GM19023 (cell line): ENCODE results near the gene SCAMP3.
"Not testable (repeated sequence)": the region's sequence is repeated elsewhere in the genome, so short reads cannot be mapped to it uniquely, and the experiment has no call there.

Experiments
- ATAC-seq: cut with Tn5 transposase; IDR thresholded peaks from one replicate; pipeline ENCODE4 v1.9.1; 2021; ENCODE audit warnings: mild to moderate bottlenecking, moderate library complexity; ENCODE audit not compliant: unreplicated experiment

The SCAMP3 gene

DNA sequence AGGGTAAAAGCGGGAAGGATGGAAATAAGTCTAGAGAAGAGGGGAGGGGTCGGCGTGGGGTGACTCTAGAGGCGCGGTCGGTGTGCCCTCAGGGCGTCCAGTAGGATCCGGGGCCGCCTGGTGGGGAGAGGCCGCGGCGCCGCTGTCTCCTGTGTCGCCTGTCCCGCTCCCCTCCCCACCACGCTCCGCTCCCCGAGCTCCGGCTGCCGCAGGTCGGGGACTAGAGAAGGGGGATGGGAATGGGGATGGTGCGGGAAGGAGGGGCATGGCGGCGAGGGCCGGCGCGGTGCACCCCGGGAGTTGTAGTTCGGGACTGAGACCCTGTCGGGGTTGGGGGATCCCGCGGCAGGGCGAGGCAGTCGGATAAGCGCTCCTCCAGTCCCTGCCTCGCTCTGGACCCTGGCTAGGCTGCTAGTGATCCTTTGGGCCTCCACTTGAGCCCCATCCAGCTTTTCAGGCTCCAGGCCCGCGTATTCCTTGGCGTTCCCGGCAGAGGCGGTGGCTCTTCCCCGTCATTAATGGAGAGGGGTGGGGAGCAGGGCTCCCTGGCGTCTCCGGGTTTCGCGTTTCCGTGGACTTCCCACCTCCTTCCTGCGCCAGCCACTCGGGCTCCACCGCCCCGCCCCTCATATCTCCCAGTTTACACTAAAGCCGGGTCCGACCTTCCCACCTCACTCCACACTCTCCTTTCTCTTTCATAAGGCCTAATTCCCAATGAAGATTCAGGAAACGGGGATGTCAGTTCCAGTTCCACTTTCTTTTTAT lies 6.7 kb downstream of the SCAMP3 start, which contains the start of gene ENTREP3:
ENTREP3 (minus strand) TSS at position 241 of the 765 bp plus-strand sequence. CDS start 606 bp downstream, outside the sequence.
- peak; percentile 60 for ATAC-seq

DNA sequence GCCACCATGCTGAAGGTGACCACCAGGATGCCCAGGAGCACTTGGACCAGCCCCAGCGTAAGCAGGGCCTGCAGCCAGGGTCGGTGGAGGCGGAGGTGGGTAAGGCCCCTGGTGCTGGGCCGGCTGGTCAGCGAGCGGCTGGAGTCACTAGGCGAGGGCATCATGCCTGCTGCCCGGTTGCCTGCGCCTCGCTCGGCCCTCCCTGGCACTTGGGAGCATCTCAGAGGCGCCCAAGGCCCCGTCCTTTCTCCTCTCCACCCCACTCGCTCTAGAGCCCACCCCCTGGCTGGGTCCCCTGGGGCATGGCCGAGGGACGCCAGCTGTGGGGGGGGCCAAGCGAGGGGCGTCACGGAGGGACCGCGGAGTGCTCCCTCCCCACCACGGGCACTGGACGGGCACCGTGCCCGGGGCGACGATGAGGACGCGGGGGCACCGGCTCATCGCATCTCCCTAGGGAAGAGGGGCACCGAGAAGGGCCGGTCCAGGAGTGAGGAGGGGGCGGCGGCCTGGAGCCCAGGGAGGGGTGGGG lies 7.4 kb downstream of the SCAMP3 start:
- no peak for ATAC-seq

DNA sequence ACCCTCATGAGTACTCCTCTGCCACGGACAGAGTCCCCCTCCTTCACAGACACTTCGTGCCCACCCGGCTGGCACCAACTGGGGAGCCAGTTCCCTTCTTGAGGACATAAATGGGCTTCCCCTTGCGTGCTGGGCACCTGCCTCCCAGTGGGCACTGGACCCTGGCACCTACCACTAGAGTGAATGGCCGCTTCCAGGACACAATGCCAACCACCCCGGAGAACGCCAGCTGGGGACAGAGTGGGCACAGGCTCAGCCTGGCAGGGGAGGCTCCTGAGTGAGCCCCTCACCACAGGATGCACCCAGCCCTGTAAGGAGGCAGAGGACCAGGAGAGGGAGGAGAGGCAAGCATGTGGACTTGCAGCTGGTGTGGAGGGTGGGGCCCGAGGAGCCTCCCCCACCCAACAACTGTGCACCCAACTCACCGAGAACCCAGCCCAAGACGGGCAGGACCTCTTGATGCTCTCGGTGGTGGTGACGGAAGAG lies 7.9 kb downstream of the SCAMP3 start:
- ATAC-seq, result no peak

DNA sequence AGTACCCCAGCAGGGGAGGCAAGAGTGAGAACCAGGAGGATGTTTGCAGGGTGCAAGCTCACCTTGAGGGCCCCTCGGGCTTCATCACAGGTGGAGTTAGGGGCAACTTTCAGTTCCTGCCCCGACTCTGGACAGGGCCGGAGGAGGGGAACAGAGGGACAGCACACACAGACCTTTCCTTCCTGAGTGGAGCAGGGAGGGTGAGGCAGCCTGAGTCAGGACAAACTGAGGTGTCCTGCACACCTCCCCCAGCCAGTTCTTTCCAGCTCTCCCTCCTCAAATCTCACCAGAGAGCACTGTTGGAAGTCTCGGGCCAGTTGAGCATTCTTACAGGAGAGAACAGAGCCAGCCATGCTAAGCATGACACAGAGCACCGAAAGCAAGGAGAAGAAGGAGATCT lies 8.4 kb downstream of the SCAMP3 start:
- no peak for ATAC-seq

DNA sequence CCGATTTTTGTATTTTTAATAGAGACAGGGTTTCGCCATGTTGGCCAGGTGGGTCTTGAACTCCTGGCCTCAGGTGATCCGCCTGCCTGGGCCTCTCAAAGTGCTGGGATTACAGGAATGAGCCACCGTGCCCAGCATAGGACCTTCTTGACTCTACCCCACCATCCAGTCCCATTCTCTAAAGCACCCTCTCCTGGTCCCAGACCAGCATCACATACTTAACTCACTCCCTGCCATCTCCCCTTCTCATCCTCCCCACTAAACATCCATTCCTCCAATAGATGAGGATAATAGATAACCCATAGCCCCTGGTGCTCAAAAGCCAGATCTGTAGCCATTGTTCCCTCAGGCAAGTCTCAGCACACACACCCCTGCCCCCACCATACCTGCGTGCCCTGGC lies 9.0 kb downstream of the SCAMP3 start:
- no peak for ATAC-seq

DNA sequence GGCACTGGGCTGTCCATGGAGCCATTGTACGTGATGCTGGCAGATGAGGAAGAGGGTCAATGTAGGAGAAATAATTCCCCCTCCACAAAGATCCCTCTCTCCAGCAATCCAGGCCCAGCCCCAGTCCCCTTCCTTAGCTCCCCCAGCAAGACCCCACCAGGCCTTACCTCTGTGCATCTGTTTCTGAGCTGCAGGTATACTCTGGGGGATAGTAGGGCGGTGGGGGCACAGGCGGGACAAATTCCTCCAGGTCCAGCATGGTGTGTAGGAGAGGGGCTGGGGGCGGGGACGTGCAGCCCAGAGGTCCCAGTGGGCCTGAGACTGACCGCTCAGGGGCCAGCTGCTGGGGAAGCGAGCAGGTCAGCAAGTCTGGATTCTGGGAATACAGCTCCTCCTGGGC lies 10.6 kb downstream of the SCAMP3 start:
- no peak for ATAC-seq

DNA sequence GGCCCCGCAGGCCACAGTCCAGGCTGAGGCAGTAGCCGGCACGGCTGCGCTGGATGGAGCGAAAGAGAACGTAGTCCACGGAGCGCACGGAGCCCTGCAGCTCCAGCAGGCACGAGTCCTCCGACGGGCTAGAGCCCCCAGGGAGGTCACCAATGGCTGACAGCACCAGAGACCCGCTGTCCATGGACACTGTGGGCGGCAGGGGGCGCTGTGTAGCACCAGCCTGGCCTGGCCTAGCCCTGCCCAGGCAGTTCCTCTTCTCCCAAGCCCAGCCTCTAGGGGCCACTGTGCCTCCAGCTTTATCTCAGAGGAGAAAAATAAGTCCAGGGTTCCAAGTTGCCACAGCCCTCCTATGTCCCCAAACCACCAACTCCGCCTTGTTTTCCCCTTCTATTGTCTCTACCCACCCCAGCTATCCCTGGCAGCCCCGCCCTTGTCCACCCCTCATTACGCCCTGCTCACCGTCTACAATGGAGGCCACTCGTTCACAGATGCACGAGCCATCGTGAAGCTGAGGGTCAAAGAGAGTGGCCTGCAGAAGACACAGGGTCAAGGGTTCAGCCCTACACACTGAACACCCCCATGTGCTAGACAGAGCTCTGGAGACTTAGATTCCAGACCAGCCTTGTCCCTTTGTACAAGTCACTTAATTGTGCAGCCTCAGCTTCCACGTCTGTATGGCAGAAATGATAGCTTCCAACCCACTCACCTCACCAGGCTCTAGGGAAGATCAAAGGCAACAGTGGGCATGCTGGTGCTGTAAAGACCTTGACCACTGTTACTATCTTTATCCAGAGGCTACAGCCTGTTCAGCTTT lies 11.3 kb downstream of the SCAMP3 start:
- peak; percentile 79 for ATAC-seq

DNA sequence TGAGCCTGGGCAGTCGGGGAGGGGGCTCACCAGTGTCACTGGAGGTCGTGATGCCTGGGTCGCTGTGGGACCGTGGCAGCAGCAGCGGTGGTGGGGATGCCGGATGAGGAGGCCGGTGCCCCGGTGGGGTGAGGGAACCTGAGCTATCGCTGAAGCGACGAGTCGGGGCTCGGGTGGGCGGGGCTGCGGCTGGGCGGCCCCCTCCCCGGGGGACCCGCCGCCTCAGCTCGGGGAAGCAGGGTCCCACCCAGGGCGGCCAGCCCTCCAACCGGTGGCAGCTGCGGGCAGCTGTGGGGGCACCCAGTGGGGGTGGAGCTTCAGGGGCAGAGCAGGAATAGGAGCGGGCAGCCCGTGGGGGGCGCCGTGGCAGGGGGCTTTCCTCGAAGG lies 11.9 kb downstream of the SCAMP3 start:
- peak; percentile 14 for ATAC-seq

DNA sequence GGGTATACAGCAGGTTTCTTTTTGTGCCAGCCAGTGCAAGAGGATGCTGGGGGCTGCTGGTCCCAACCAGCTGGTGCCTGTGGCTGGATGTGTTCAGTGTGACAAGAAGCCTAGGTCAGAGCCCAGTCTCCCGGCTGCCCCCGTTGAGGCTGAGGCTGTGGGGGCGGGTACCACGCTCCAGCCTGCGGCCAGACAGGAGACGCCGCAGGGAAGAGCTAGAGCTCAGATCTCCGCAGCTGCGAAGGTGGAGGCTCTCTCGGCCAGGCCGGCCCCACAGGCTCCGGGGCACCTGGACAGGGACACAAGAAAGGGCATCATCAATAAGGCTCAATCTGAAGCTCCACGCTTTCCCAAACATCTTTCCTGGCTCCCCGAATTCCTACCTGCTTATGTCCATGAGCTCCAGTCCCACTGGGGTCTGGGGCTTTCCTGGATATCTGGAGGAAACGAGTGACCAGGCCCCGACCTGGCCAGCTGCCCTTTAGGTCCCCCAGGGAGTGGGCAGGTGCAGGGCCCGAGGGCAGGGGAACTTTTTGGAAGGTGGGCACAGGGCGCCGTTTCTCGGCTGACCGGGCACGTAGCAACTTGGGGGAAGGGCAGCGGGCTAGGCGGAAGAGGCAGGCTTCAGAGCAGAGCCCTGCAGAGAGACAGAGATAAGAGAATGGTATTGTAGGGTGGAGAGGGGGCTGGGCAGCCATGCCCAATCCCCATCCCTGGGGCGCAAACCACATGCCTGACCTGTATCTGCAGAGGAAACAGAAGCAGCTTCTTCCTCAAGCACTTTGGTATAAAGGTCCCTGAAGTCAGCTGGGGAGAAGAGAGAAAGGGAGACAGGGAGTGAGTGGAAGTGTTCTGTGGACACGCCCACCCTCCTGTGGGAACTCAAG lies 14.2 kb downstream of the SCAMP3 start:
- no peak for ATAC-seq

DNA sequence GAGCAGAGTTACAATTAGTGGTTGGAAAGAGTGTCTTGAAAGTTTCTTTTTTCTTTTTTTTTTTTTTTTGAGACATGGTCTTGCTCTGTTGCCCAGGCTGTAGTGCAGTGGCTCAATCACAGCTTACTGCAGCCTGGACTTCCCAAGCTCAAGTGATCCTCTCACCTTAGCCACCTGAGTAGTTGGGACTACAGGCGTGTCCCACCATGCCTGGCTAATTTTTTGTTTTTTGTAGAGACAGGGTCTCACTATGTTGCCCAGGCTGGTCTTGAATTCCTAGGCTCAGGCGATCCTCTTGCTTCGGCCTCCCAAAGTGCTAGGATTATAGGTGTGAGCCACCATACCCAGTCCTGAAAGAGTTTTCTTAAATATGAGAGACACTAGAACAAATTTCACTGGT lies 15.4 kb downstream of the SCAMP3 start:
- not testable (repeated sequence) for ATAC-seq

DNA sequence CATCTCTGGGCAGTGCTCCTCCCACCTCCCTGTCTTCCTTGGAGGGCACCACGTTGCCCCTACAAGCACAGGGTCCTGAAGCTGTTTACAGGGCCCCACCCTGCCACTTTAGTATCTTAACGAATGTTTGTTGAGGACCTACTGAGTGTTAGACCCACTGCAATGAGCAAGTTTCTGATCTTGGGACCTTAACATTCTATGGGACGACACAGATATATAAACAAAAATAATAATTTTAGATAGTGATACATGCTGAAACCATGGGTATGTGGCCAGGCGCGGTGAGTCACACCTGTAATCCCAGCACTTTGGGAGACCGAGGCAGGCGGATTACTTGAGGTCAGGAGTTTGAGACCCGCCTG lies 17.0 kb downstream of the SCAMP3 start:
- no peak for ATAC-seq

DNA sequence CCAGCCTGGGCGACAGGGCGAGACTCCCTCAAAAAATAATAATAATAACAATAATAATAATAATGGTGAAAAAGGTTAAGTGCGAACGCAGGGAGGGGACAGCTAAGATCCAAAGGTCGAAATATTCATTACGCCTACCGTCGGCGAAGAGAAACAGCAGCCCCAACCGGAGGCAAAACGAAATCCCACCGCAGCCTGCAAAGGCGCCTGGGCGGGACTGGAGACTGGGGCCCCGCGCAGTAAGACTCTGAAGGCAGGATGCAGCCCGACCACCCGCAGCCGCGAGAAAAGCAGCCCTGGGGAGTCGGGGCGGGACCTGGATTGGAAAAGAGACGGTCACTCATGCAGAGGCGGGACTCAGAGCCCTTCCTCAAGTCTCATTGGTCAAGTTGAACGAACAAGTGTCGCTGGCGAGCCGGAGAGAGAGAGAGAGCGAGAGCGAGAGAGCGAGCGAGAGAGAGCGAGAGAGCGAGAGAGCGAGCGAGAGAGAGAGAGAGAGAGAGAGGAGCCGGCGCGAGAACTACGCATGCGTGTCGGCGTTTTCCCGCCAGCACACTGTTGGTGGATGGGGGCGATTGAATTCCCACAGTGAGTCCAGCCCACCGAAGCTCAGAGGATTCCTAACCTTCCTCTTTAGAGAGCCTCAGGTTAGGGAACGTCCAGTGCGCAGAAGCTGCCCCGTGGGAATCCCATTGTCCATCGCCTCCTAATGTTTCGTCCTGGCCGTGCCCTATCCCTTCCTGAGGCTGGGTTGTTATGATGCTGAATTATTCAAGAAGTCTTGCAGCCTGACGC lies 17.6 kb downstream of the SCAMP3 start:
- ATAC-seq, result peak; percentile 82

DNA sequence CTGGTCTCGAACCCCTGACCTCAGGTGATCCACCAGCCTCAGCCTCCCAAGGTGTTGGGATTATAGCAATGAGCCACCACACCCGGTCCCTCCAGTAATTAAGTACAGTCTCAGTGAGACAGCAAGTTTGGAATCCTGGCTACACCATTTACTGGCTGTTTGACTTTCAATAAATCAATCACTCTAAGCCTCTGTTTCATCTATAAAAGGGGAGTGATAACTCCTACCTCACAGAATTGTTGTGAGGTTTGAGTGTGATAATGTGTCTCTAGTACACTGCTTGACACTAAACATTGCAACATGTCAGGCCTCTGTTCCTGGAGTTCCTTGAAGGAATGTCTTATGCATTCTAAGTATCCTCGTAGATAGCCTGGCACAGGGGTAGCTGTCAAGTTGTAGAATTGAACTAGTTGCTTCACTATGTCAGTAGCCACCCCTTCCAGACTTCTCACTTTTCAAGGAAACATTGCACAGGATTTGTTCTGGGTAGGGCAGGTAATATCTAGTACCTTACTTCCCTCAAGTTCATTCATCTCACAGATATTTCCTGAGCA lies 19.3 kb downstream of the SCAMP3 start:
- ATAC-seq, result no peak

DNA sequence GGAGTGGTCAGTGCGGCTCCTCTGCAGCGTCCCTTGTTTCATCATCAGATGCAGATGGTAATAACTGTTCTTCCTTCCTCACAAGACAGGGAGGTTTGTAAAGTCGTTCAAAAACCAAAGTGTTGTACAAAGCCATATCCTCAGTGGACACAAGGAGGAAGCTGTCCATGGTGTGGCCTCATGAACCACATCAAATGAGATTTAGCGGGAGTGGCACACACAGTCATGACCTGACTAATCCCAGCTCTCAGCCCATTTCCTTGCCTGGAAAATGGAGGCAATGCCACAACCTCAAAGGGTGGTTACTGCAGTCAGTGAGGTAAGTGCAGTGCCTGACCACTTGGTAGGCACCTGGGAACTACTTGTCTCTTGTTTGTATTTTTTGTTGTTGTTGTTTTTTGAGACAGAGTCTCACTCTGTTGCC lies 20.3 kb downstream of the SCAMP3 start:
- ATAC-seq, result no peak

DNA sequence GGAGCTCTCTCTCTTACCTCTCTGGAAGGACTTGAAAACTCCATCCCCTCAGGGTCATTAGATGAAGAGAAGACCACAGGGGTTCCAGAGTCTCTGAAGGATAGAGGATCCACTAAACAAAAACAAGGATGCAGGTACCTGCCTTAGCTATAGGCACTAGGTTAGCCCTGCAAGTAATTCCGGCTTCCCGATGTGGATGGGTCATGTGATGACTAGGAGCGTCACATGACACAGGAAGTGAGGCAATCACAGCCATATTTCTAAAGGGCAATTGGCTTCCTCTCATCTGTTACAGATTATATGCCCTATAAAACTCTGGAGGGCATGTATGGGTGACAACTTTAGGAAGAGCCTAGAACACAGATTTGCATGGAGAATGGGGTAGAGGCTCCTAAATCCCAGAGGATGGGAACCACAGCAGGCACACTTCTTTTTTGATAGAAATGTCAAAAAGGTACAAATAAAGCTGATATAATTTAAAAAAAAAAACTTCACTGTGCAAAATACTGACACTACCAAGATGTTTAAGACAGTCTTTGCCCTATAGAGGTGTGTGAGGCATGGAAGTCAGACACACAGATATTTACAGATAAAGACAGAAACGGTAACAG lies 21.0 kb downstream of the SCAMP3 start:
- no peak for ATAC-seq

DNA sequence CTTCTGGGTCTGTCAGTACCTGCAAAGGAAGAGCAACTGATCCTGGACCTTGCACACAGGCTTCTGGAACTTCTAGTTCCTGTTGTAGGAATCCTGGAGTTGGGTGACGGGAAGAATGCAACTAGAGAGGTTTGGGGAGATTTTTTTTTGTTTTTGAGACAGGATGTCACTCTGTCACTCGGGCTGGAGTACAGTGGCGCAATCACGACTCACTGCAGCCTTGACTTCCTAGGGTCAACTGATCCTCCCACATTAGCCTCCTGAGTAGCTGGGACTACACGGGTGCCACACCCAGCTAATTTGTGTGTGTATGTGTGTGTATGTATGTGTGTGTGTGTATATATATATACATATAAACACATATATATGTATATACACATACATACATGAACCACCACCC lies 25.7 kb downstream of the SCAMP3 start:
- ATAC-seq, result no peak

DNA sequence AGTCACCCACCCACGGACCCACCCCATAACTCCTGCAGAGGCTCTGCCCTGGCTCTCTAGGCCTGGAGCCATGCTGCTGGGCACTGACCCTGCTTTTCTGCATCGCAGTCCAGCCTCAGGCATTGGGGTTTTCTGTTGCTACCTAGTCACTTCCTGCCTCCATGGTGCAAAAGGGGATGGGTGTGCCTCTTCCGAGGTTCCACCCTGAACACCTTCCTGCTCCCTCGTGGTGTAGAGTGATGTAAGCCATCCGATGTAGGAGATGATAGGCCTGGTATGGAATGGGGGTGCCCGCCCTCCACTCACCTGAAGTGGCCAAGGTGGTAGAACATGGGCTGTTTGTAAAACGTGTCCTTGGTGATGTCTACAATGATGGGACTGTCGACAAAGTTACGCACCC lies 26.8 kb downstream of the SCAMP3 start:
- not testable (repeated sequence) for ATAC-seq

DNA sequence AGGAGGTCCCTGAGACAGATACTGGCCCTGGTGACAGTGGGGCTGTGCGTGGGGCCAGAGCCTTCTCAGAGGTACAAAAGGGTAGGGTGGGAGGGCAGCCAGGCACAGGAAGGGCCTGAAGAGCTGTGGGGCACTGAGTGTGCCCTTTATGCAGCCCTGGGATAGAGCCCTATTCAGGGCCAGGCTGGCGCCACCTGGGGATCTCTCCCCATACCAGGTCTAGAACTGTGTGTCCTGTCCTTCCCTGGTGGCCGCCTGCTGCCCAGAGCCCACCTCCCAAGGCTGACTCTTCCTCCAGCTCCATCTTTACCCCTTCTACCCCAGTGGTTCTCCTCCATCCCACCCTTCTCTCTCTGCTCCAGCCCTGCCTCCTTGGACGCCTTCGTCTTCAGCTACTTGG lies 28.7 kb downstream of the SCAMP3 start:
- ATAC-seq, result not testable (repeated sequence)
